ENCODE data around the gene FASTKD3. TPM values are rescaled to one million over a fixed set of nuclear protein-coding genes. Genes with fewer than 3 reads are reported as not detected.
A peak's percentile ranks its signal among the peaks of the same experiment; 100 is the strongest.

The FASTKD3 gene
- total RNA-seq, 1 experiment from 2014 or later = 17.9 TPM

- no peak for DNase-seq (ENCODE audit: low spot score)
Measured at GRCh38 chr5:7850395-7851239, 18.2 kb downstream of the FASTKD3 start, which contains the start of gene CFAP90. Gene CFAP90, minus strand, starts transcription at chr5:7851133. Its CDS starts 112 bp downstream, at chr5:7851021.

- DNase-seq (ENCODE audit: low spot score) = no peak
Measured at GRCh38 chr5:7849681-7850394, 19.0 kb downstream of the FASTKD3 start.

- no peak for DNase-seq (ENCODE audit: low spot score)
Measured at GRCh38 chr5:7848296-7848695, 20.5 kb downstream of the FASTKD3 start.

GRCh38 chr5:7846327-7846726 lies 22.5 kb downstream of the FASTKD3 start:
- DNase-seq (ENCODE audit: low spot score) = no peak

GRCh38 chr5:7845557-7845956 lies 23.3 kb downstream of the FASTKD3 start:
- DNase-seq (ENCODE audit: low spot score) = no peak

- DNase-seq (ENCODE audit: low spot score) = no peak
Measured at GRCh38 chr5:7844901-7845300, 23.9 kb downstream of the FASTKD3 start.

GRCh38 chr5:7842531-7842930 lies 26.3 kb downstream of the FASTKD3 start:
- DNase-seq (ENCODE audit: low spot score) = no peak

- DNase-seq (ENCODE audit: low spot score) = no peak
Measured at GRCh38 chr5:7837403-7837802, 31.4 kb downstream of the FASTKD3 start.

- DNase-seq (ENCODE audit: low spot score) = no peak
Measured at GRCh38 chr5:7834982-7835381, 33.8 kb downstream of the FASTKD3 start.

- peak; percentile 12 for DNase-seq (ENCODE audit: low spot score)
Measured at GRCh38 chr5:7828269-7828668, 40.6 kb downstream of the FASTKD3 start.

- DNase-seq (ENCODE audit: low spot score) = no peak
Measured at GRCh38 chr5:7827610-7828009, 41.2 kb downstream of the FASTKD3 start.

- DNase-seq (ENCODE audit: low spot score) = no peak
Measured at GRCh38 chr5:7825630-7826029, 43.2 kb downstream of the FASTKD3 start.

GRCh38 chr5:7824995-7825394 lies 43.8 kb downstream of the FASTKD3 start:
- no peak for DNase-seq (ENCODE audit: low spot score)

- DNase-seq (ENCODE audit: low spot score) = no peak
Measured at GRCh38 chr5:7823594-7823993, 45.2 kb downstream of the FASTKD3 start.

- no peak for DNase-seq (ENCODE audit: low spot score)
Measured at GRCh38 chr5:7822449-7822848, 46.4 kb downstream of the FASTKD3 start.

GRCh38 chr5:7816535-7816901 lies 52.3 kb downstream of the FASTKD3 start:
- DNase-seq (ENCODE audit: low spot score) = no peak

GRCh38 chr5:7815892-7816534 lies 52.8 kb downstream of the FASTKD3 start:
- peak; percentile 56 for DNase-seq (ENCODE audit: low spot score)

- no peak for DNase-seq (ENCODE audit: low spot score)
Measured at GRCh38 chr5:7814816-7815215, 54.0 kb downstream of the FASTKD3 start.

GRCh38 chr5:7813576-7813975 lies 55.3 kb downstream of the FASTKD3 start:
- DNase-seq (ENCODE audit: low spot score) = no peak

- no peak for DNase-seq (ENCODE audit: low spot score)
Measured at GRCh38 chr5:7813007-7813406, 55.8 kb downstream of the FASTKD3 start.

- DNase-seq (ENCODE audit: low spot score) = no peak
Measured at GRCh38 chr5:7811715-7812114, 57.1 kb downstream of the FASTKD3 start.

All from A172 (cell line).